Neuronal stem cell (in vitro differentiated cells): ENCODE measurements around the gene RWDD4.
A peak's percentile ranks its signal among the peaks of the same experiment; 100 is the strongest.

Experiments used
- DNase-seq: peaks from one replicate; pipeline ENCODE4 v3.0.0-alpha.2; 2013; ENCODE audit warnings: low spot score
- H2AFZ ChIP-seq: one replicate; pipeline ENCODE4 v1.6.1; 2013; ENCODE audit warnings: mild to moderate bottlenecking, low read length, inconsistent platforms
- H2AK5ac ChIP-seq: 2 replicates; pipeline ENCODE4 v1.6.1; 2013; ENCODE audit warnings: low read depth, mild to moderate bottlenecking, inconsistent platforms, low read length, moderate library complexity, mixed read lengths
- H2BK120ac ChIP-seq: 2 replicates; pipeline ENCODE4 v1.6.1; 2013; ENCODE audit warnings: low read depth, mild to moderate bottlenecking, inconsistent platforms, low read length, moderate library complexity, mixed read lengths
- H2BK12ac ChIP-seq: one replicate; pipeline ENCODE4 v1.6.1; 2013; ENCODE audit warnings: low read length, inconsistent platforms
- H2BK15ac ChIP-seq: 2 replicates; pipeline ENCODE4 v1.6.1; 2013; ENCODE audit warnings: mild to moderate bottlenecking, low read length, inconsistent platforms, mixed read lengths
- H2BK5ac ChIP-seq: one replicate; pipeline ENCODE4 v1.6.1; 2013; ENCODE audit warnings: inconsistent platforms, mild to moderate bottlenecking, low read length, moderate library complexity
- H3K14ac ChIP-seq: one replicate; pipeline ENCODE4 v1.6.1; 2013; ENCODE audit warnings: low read length, inconsistent platforms
- H3K18ac ChIP-seq: 2 replicates; pipeline ENCODE4 v1.6.1; 2013; ENCODE audit warnings: low read length, inconsistent platforms
- H3K23ac ChIP-seq: 2 replicates; pipeline ENCODE4 v1.6.1; 2013; ENCODE audit warnings: low read depth, mild to moderate bottlenecking, mixed read lengths, low read length, inconsistent platforms; ENCODE audit not compliant: poor library complexity
- H3K27ac ChIP-seq: replicated peaks from 3 replicates; pipeline ENCODE4 v1.5.1; 2013; ENCODE audit warnings: low read length, inconsistent platforms
- H3K27me3 ChIP-seq, 3 experiments: 2 replicates each; pipeline ENCODE4 v1.6.1; 2013; ENCODE audit warnings: low read length in 3 of 3, mild to moderate bottlenecking in 2 of 3, inconsistent platforms in 1 of 3, low read depth in 1 of 3, mixed read lengths in 1 of 3, moderate library complexity in 1 of 3; ENCODE audit not compliant: control insufficient read depth in 3 of 3, insufficient read depth in 3 of 3
- H3K36me3 ChIP-seq, 2 donors: replicated peaks in 1 of 2; 2 replicates each; pipeline ENCODE4 v1.6.1; 2013; ENCODE audit warnings: low read length in 2 of 2; ENCODE audit not compliant: control insufficient read depth in 2 of 2, insufficient read depth in 2 of 2
- H3K4ac ChIP-seq: 2 replicates; pipeline ENCODE4 v1.6.1; 2013; ENCODE audit warnings: inconsistent platforms, mild to moderate bottlenecking, low read length, moderate library complexity
- H3K4me1 ChIP-seq, 2 donors: 1 replicate in 1 of 2; 2 replicates in 1 of 2; pipeline ENCODE4 v1.6.1; 2013; ENCODE audit warnings: low read length in 2 of 2, low read depth in 1 of 2; ENCODE audit not compliant: control insufficient read depth in 2 of 2, insufficient read depth in 1 of 2
- H3K4me2 ChIP-seq: one replicate; pipeline ENCODE4 v1.6.1; 2013; ENCODE audit warnings: mild to moderate bottlenecking, low read length, inconsistent platforms; ENCODE audit not compliant: insufficient read depth, poor library complexity, severe bottlenecking
- H3K4me3 ChIP-seq, 2 donors: 2 replicates each; pipeline ENCODE4 v1.5.1; 2013; ENCODE audit warnings: low read length in 2 of 2, mild to moderate bottlenecking in 2 of 2, inconsistent platforms in 1 of 2, moderate library complexity in 1 of 2
- H3K79me1 ChIP-seq: one replicate; pipeline ENCODE4 v1.6.1; 2013; ENCODE audit warnings: low read depth, mild to moderate bottlenecking, inconsistent platforms, low read length, moderate library complexity
- H3K9ac ChIP-seq: one replicate; pipeline ENCODE4 v1.6.1; 2013; ENCODE audit warnings: mild to moderate bottlenecking, low read depth, low read length, inconsistent platforms; ENCODE audit not compliant: poor library complexity
- H3K9me3 ChIP-seq, 2 donors: replicated peaks in 1 of 2; 2 replicates each; pipeline versions ENCODE3 to v1.6.1; 2013; ENCODE audit warnings: low read length in 2 of 2, mild to moderate bottlenecking in 2 of 2, inconsistent platforms in 1 of 2, low read depth in 1 of 2, mixed read lengths in 1 of 2, moderate library complexity in 1 of 2; ENCODE audit not compliant: control insufficient read depth in 2 of 2, insufficient read depth in 1 of 2
- H4K8ac ChIP-seq: one replicate; pipeline ENCODE4 v1.6.1; 2013; ENCODE audit warnings: low read depth, mild to moderate bottlenecking, inconsistent platforms, low read length, moderate library complexity
- H4K91ac ChIP-seq: one replicate; pipeline ENCODE4 v1.6.1; 2013; ENCODE audit warnings: low read length, low read depth, mild to moderate bottlenecking, inconsistent platforms; ENCODE audit not compliant: poor library complexity
- WGBS, 2 donors: extraction: QIAGEN DNeasy Blood & Tissue Kit; methylation state at CpG; one replicate each; pipeline ENCODE4 v1.1.7; 2013; ENCODE audit warnings: missing lambda C conversion rate in 2 of 2, mixed read lengths in 1 of 2; ENCODE audit not compliant: insufficient read length in 2 of 2, insufficient replicate concordance in 1 of 2; ENCODE audit errors: extremely low coverage in 2 of 2; 5-methylcytosine and 5-hydroxymethylcytosine counted together

RWDD4 gene

GRCh38 chr4:183657564-183657963, 1.4 kb downstream of the RWDD4 start:
- H3K36me3 ChIP-seq, result peaks cover 0 to 38% of the 10 kb centered on the region in 2 donors
- H3K27me3 ChIP-seq, result no peaks in the 10 kb centered on the region
- no CpG with 5 or more reads among the region's 3 CpGs for WGBS, 2 donors
- H3K4ac ChIP-seq, result no peak overlapping the region
- no peak overlapping the region for H2BK5ac ChIP-seq
- no peak for DNase-seq
- H2BK15ac ChIP-seq, result no peak overlapping the region
- no peak overlapping the region for H3K23ac ChIP-seq
- no peak overlapping the region for H4K91ac ChIP-seq
- no peak overlapping the region for H3K18ac ChIP-seq
- peaks cover 0 to 5% of the 10 kb centered on the region in 2 donors for H3K4me1 ChIP-seq
- no peak overlapping the region for H4K8ac ChIP-seq
- peak overlapping the region in 1 of 2 donors; percentile 83 for H3K4me3 ChIP-seq
- no peaks in the 10 kb centered on the region for H3K9me3 ChIP-seq
- no peak overlapping the region for H2BK12ac ChIP-seq
- no peak overlapping the region for H3K9ac ChIP-seq
- no peak overlapping the region for H3K4me2 ChIP-seq
- H2AFZ ChIP-seq, result no peak overlapping the region
- peaks cover 2% of the 10 kb centered on the region for H3K79me1 ChIP-seq
- no peak overlapping the region for H2BK120ac ChIP-seq
- H2AK5ac ChIP-seq, result no peak overlapping the region
- no peak overlapping the region for H3K14ac ChIP-seq
- no peak overlapping the region for H3K27ac ChIP-seq

DNA sequence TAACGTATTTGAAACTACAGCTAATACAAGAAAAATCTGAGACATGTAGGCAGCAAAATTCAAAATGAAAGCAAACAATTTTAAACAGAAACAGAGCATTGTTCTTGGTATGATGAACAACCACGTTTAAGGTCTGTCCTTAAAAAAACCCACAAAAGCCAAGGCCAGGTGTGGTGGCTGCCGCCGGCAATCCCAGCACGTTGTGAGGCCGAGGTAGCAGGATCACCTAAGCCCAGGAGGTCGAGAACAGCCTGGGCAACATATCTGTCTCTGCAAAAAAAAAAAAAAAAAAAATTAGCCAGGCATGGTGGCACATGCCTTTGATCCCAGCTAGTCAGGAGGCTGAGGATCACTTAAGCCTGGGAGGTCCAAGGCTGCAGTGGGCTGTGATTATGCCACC, 13.7 kb downstream of the RWDD4 start:
- H3K36me3 ChIP-seq, result peaks cover 3 to 81% of the 10 kb centered on the region in 2 donors
- no peak for DNase-seq
- no peak overlapping the region for H3K14ac ChIP-seq
- no peak overlapping the region for H3K18ac ChIP-seq
- no peak overlapping the region for H2BK120ac ChIP-seq
- H3K9ac ChIP-seq, result no peak overlapping the region
- no peak overlapping the region for H3K23ac ChIP-seq
- no peak overlapping the region for H4K91ac ChIP-seq
- no peak overlapping the region for H2AFZ ChIP-seq
- no peak overlapping the region for H4K8ac ChIP-seq
- WGBS, 2 donors, result no CpG with 5 or more reads among the region's 7 CpGs
- H3K4me2 ChIP-seq, result no peak overlapping the region
- no peak overlapping the region for H2BK12ac ChIP-seq
- no peak overlapping the region for H2BK15ac ChIP-seq
- H2BK5ac ChIP-seq, result no peak overlapping the region
- H2AK5ac ChIP-seq, result no peak overlapping the region
- no peak overlapping the region for H3K4ac ChIP-seq
- H3K4me3 ChIP-seq, result no peak overlapping the region
- H3K4me1 ChIP-seq, result no peaks in the 10 kb centered on the region
- H3K79me1 ChIP-seq, result no peaks in the 10 kb centered on the region
- H3K27ac ChIP-seq, result no peak overlapping the region
- no peaks in the 10 kb centered on the region for H3K9me3 ChIP-seq
- H3K27me3 ChIP-seq, result no peaks in the 10 kb centered on the region

DNA sequence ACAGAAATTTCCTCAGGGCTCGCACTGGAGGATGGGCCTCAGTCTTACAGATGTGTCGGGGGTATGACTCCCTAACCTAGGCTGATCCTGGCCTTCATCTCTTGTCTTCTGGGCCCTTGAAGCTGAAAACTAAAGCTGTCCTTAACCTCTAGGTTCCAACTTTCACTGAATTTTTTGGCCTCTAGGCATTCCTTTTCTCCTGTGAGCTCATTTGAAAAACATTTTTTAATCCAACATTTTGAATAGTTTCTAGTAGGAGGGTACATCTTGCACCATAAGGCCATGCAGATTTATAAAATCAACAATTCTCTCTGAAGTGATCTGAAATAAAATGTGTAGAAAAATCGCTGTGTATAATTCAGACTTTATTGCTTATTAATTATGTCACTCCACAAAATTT, 19.7 kb downstream of the RWDD4 start:
- Histone ChIP-seq H3K18ac (no peak overlapping the region), H3K27me3 (no peaks in the 10 kb centered on the region), H4K8ac (no peak overlapping the region), H3K9ac (no peak overlapping the region), H3K4me2 (no peak overlapping the region), H2AK5ac (no peak overlapping the region), H2BK120ac (no peak overlapping the region), H3K23ac (no peak overlapping the region), H3K36me3 (peaks cover 0 to 26% of the 10 kb centered on the region in 2 donors), H4K91ac (no peak overlapping the region), H2BK12ac (no peak overlapping the region), H2BK15ac (no peak overlapping the region), H3K79me1 (no peaks in the 10 kb centered on the region), H3K4me1 (peaks cover 5% of the 10 kb centered on the region in 2 donors), H2AFZ (no peak overlapping the region), H3K4ac (no peak overlapping the region), H3K27ac (no peak overlapping the region), H2BK5ac (no peak overlapping the region), H3K4me3 (no peak overlapping the region), H3K14ac (no peak overlapping the region), H3K9me3 (no peaks in the 10 kb centered on the region)
- WGBS, 2 donors, result no CpG with 5 or more reads among the region's 3 CpGs
- DNase-seq, result no peak

GRCh38 chr4:183638436-183638835, 20.5 kb downstream of the RWDD4 start:
- Histone ChIP-seq H3K9me3 (no peaks in the 10 kb centered on the region), H4K91ac (no peak overlapping the region), H3K36me3 (peaks cover 0 to 18% of the 10 kb centered on the region in 2 donors), H3K79me1 (no peaks in the 10 kb centered on the region), H2AK5ac (no peak overlapping the region), H2BK5ac (no peak overlapping the region), H3K27me3 (no peaks in the 10 kb centered on the region), H2BK12ac (no peak overlapping the region), H3K9ac (no peak overlapping the region), H2BK15ac (no peak overlapping the region), H3K27ac (no peak overlapping the region), H3K14ac (no peak overlapping the region), H3K4me1 (peaks cover 5% of the 10 kb centered on the region in 2 donors), H2BK120ac (no peak overlapping the region), H4K8ac (no peak overlapping the region), H2AFZ (no peak overlapping the region), H3K18ac (no peak overlapping the region), H3K4ac (no peak overlapping the region), H3K4me2 (no peak overlapping the region), H3K4me3 (no peak overlapping the region), H3K23ac (no peak overlapping the region)
- no CpG with 5 or more reads among the region's 5 CpGs for WGBS, 2 donors
- no peak for DNase-seq
